SK-N-SH treated with all-trans-retinoic acid at 6 μM for 48 hours (cell line): ENCODE measurements around the gene ESAM.

Source experiments
- ATAC-seq: fragments of 200-7000 bp; cut with Tn5 transposase; 3 replicates; pipeline ENCODE4 v1.9.1; 2020; ENCODE audit warnings: mild to moderate bottlenecking, moderate library complexity
- ARNTL ChIP-seq: fragments of 450-650 bp; formaldehyde crosslinking; IDR thresholded peaks from 2 replicates; pipeline ENCODE4 v1.5.0; 2020; ENCODE audit warnings: low read depth, mild to moderate bottlenecking, moderate library complexity, borderline replicate concordance
- BACH2 ChIP-seq: fragments of 250-450 bp; sonication (Bioruptor Pico); IDR thresholded peaks from 2 replicates; pipeline ENCODE4 v1.9.0; 2021; ENCODE audit warnings: mild to moderate bottlenecking, borderline replicate concordance
- CREB5 ChIP-seq: fragments of 250-450 bp; sonication (Bioruptor Pico); IDR thresholded peaks from 2 replicates; pipeline ENCODE4 v1.5.1; 2020; ENCODE audit warnings: low read depth, mild to moderate bottlenecking, moderate library complexity
- CSDC2 ChIP-seq: fragments of 250-450 bp; sonication (Bioruptor Pico); IDR thresholded peaks from 2 replicates; pipeline ENCODE4 v1.5.0; 2020; ENCODE audit warnings: mild to moderate bottlenecking, moderate library complexity
- ESRRG ChIP-seq: fragments of 250-450 bp; sonication (Bioruptor Pico); IDR thresholded peaks from 2 replicates; pipeline ENCODE4 v1.6.1; 2021; ENCODE audit warnings: mild to moderate bottlenecking
- GLIS3 ChIP-seq: fragments of 250-450 bp; sonication (Bioruptor Pico); IDR thresholded peaks from 2 replicates; pipeline ENCODE4 v1.5.0; 2020; ENCODE audit warnings: mild to moderate bottlenecking, moderate library complexity
- OSR1 ChIP-seq: fragments of 250-450 bp; sonication (Bioruptor Pico); IDR thresholded peaks from 2 replicates; pipeline ENCODE4 v1.8.0; 2022; ENCODE audit warnings: moderate library complexity, mild to moderate bottlenecking, inconsistent platforms
- PATZ1 ChIP-seq: fragments of 250-450 bp; sonication (Bioruptor Pico); IDR thresholded peaks from 2 replicates; pipeline ENCODE4 v1.8.0; 2020; ENCODE audit warnings: mild to moderate bottlenecking, moderate library complexity, borderline replicate concordance
- POU6F1 ChIP-seq: fragments of 250-450 bp; sonication (Bioruptor Pico); IDR thresholded peaks from 2 replicates; pipeline ENCODE4 v1.8.0; 2021; ENCODE audit warnings: low read depth, mild to moderate bottlenecking, moderate library complexity, borderline replicate concordance
- TCF4 ChIP-seq: fragments of 250-450 bp; sonication (Bioruptor Pico); IDR thresholded peaks from 2 replicates; pipeline ENCODE4 v1.8.0; 2021; ENCODE audit warnings: mild to moderate bottlenecking, moderate library complexity, borderline replicate concordance
- TOX ChIP-seq: fragments of 250-450 bp; sonication (Bioruptor Pico); IDR thresholded peaks from 2 replicates; pipeline ENCODE4 v1.8.0; 2021; ENCODE audit warnings: mild to moderate bottlenecking, moderate library complexity, borderline replicate concordance
- ZFP3 ChIP-seq: fragments of 250-450 bp; sonication (Bioruptor Pico); IDR thresholded peaks from 2 replicates; pipeline ENCODE4 v1.5.0; 2020; ENCODE audit warnings: mild to moderate bottlenecking, moderate library complexity
- ZFP30 ChIP-seq: fragments of 450-650 bp; formaldehyde crosslinking; IDR thresholded peaks from 2 replicates; pipeline ENCODE4 v1.5.0; 2022; ENCODE audit warnings: mild to moderate bottlenecking, moderate library complexity
- ZNF70 ChIP-seq: fragments of 450-650 bp; formaldehyde crosslinking; IDR thresholded peaks from 2 replicates; pipeline ENCODE4 v1.5.0; 2020; ENCODE audit warnings: mild to moderate bottlenecking, moderate library complexity
- ZNF8 ChIP-seq: fragments of 450-650 bp; formaldehyde crosslinking; IDR thresholded peaks from 2 replicates; pipeline ENCODE4 v1.5.0; 2020; ENCODE audit warnings: mild to moderate bottlenecking, moderate library complexity
- TF ChIP-seq, protein P1 (sequence below): fragments of 250-450 bp; sonication (Bioruptor Pico); IDR thresholded peaks from 2 replicates; pipeline ENCODE4 v1.5.1; 2021; ENCODE audit warnings: mild to moderate bottlenecking, moderate library complexity
- TF ChIP-seq, protein P2 (sequence below): fragments of 250-450 bp; sonication (Bioruptor Pico); IDR thresholded peaks from 2 replicates; pipeline ENCODE4 v1.5.0; 2020; ENCODE audit warnings: mild to moderate bottlenecking, moderate library complexity

The ESAM gene

DNA sequence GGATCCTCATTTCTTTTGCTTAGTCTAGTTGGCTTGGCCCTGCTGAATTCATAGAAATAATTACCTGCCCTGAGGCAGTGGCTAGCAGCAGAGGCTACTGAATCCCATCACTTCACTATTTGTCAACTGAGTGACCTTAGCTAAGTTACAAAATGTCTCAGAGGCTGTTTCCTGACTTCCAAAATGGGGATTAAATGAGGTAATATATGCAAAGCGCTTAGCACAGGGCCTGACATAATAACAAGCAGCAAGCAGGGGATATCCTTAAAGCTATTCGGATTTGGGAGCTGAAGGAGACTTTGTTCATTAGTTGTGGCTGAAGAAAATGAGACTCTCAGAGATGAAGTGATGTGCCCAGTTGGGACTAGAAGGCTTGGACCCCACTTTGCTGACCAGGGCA, 19.5 kb downstream of the ESAM start:
- ATAC-seq, result no peak
- TF ChIP-seq ARNTL (CRISPR knock-in tag) (no peak), GLIS3 (CRISPR knock-in tag) (no peak), TCF4 (CRISPR knock-in tag) (no peak), ZNF8 (CRISPR knock-in tag) (no peak), ZFP3 (no peak), POU6F1 (no peak), TOX (CRISPR knock-in tag) (no peak), BACH2 (CRISPR knock-in tag) (no peak)
- TF ChIP-seq, protein P1, sequence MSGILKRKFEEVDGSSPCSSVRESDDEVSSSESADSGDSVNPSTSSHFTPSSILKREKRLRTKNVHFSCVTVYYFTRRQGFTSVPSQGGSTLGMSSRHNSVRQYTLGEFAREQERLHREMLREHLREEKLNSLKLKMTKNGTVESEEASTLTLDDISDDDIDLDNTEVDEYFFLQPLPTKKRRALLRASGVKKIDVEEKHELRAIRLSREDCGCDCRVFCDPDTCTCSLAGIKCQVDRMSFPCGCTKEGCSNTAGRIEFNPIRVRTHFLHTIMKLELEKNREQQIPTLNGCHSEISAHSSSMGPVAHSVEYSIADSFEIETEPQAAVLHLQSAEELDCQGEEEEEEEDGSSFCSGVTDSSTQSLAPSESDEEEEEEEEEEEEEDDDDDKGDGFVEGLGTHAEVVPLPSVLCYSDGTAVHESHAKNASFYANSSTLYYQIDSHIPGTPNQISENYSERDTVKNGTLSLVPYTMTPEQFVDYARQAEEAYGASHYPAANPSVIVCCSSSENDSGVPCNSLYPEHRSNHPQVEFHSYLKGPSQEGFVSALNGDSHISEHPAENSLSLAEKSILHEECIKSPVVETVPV (CRISPR knock-in tag), result no peak

DNA sequence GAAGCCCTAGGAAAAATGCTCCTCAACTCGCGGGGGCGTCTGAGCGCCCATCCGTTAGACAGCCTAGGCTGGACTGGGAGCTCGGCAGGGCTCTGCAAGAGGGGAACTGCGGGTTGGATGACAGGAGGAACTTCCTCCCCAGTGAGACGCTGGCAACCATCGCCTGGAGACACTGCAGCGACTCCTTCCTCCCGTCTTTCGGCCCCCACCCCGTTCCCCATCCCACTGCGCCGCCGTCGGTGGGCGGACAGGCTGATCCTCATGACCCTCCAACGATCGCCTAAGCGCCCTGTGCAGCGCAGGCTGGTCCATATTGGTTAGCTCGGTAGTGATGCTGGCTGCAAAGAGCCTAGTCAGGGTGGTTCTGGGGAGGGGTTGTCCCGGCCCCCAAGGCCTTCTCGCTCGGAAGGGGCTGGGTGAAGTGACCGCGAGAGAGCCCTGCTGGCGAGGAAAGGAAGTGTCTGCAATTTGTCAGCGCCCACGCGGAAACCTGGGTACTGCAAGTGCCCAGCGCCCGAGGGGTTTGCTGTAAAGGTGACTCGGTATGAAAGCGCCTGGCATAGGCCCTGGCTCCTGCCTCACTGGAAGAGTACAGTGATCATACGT, 21.7 kb downstream of the ESAM start:
- TF ChIP-seq, protein P1 (CRISPR knock-in tag), result no peak
- TF ChIP-seq BACH2 (CRISPR knock-in tag) (no peak), ZNF70 (CRISPR knock-in tag) (no peak), ZNF8 (CRISPR knock-in tag) (no peak), PATZ1 (peak; percentile 32; the same call in 1 of the 2 replicates), ESRRG (CRISPR knock-in tag) (no peak), CREB5 (no peak), OSR1 (no peak)
- TF ChIP-seq, protein P2, sequence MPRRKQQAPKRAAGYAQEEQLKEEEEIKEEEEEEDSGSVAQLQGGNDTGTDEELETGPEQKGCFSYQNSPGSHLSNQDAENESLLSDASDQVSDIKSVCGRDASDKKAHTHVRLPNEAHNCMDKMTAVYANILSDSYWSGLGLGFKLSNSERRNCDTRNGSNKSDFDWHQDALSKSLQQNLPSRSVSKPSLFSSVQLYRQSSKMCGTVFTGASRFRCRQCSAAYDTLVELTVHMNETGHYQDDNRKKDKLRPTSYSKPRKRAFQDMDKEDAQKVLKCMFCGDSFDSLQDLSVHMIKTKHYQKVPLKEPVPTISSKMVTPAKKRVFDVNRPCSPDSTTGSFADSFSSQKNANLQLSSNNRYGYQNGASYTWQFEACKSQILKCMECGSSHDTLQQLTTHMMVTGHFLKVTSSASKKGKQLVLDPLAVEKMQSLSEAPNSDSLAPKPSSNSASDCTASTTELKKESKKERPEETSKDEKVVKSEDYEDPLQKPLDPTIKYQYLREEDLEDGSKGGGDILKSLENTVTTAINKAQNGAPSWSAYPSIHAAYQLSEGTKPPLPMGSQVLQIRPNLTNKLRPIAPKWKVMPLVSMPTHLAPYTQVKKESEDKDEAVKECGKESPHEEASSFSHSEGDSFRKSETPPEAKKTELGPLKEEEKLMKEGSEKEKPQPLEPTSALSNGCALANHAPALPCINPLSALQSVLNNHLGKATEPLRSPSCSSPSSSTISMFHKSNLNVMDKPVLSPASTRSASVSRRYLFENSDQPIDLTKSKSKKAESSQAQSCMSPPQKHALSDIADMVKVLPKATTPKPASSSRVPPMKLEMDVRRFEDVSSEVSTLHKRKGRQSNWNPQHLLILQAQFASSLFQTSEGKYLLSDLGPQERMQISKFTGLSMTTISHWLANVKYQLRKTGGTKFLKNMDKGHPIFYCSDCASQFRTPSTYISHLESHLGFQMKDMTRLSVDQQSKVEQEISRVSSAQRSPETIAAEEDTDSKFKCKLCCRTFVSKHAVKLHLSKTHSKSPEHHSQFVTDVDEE (CRISPR knock-in tag), result peak; percentile 21; the same call in 1 of the 2 replicates
- ATAC-seq, result peak; percentile 57

GRCh38 chr11:124739479-124740276, 22.4 kb downstream of the ESAM start, which contains the start of gene NRGN:
Gene NRGN, plus strand, starts transcription at chr11:124739942. Its CDS starts 143 bp downstream, at chr11:124740085.
- TF ChIP-seq POU6F1 (no peak), CSDC2 (CRISPR knock-in tag) (no peak), ZFP30 (no peak), ZNF70 (CRISPR knock-in tag) (no peak), ZFP3 (no peak), GLIS3 (CRISPR knock-in tag) (no peak)
- TF ChIP-seq, protein P2 (CRISPR knock-in tag), result no peak
- peak; percentile 99 for ATAC-seq
